GM19099 (cell line): ENCODE measurements around the gene THRSP.

ENCODE experiments used
- POLR2A ChIP-seq: IDR thresholded peaks from 3 replicates; pipeline ENCODE4 v1.6.1; 2011; ENCODE audit warnings: low read depth; ENCODE audit not compliant: insufficient read length; ENCODE audit errors: extremely low read depth

Gene THRSP

GRCh38 chr11:78056093-78056492 is 7.6 kb upstream of the THRSP start:
- no peak for TF ChIP-seq POLR2A

- TF ChIP-seq POLR2A = no peak
Measured at GRCh38 chr11:78057462-78058055, 6.1 kb upstream of the THRSP start.

- TF ChIP-seq POLR2A = no peak
Measured at GRCh38 chr11:78060533-78060932, 3.1 kb upstream of the THRSP start.

- TF ChIP-seq POLR2A = no peak
Measured at GRCh38 chr11:78061088-78061920, 2.4 kb upstream of the THRSP start.

GRCh38 chr11:78061921-78062311 is 1.7 kb upstream of the THRSP start:
- TF ChIP-seq POLR2A = no peak

GRCh38 chr11:78062671-78063070 is 990 bp upstream of the THRSP start:
- no peak for TF ChIP-seq POLR2A

GRCh38 chr11:78065203-78065602 is 1.5 kb downstream of the THRSP start:
- no peak for TF ChIP-seq POLR2A

GRCh38 chr11:78066471-78066870 is 2.8 kb downstream of the THRSP start:
- no peak for TF ChIP-seq POLR2A

- no peak for TF ChIP-seq POLR2A
Measured at GRCh38 chr11:78067704-78068103, 4.0 kb downstream of the THRSP start.

- TF ChIP-seq POLR2A = no peak
Measured at GRCh38 chr11:78069465-78069864, 5.8 kb downstream of the THRSP start.

- no peak for TF ChIP-seq POLR2A
Measured at GRCh38 chr11:78070621-78071020, 7.0 kb downstream of the THRSP start.

GRCh38 chr11:78071717-78072116 is 8.1 kb downstream of the THRSP start:
- TF ChIP-seq POLR2A = no peak

GRCh38 chr11:78072455-78072854 is 8.8 kb downstream of the THRSP start:
- no peak for TF ChIP-seq POLR2A

GRCh38 chr11:78074756-78075155 is 11.1 kb downstream of the THRSP start:
- no peak for TF ChIP-seq POLR2A

- no peak for TF ChIP-seq POLR2A
Measured at GRCh38 chr11:78076733-78077403, 13.2 kb downstream of the THRSP start.
